Kidney (tissue), 14 donors: ENCODE data around the gene DLGAP3. TPM values are rescaled to one million over a fixed set of nuclear protein-coding genes. Genes with fewer than 3 reads are reported as not detected.

Experiments
- DNase-seq, 5 donors: peaks; one replicate each; pipeline ENCODE4 v3.0.0-alpha.2; 2013 to 2020
- FAIRE-seq: peaks from 2 replicates; lab custom pipeline; 2012; peaks lifted over from hg19 to GRCh38; lab: Jason Lieb, UNC
- H3K27ac ChIP-seq, 2 donors: one replicate each; pipeline ENCODE4 v1.7.0; 2013; ENCODE audit warnings: low read depth in 2 of 2, low read length in 2 of 2, inconsistent platforms in 1 of 2
- H3K27me3 ChIP-seq: one replicate; pipeline ENCODE4 v1.7.1; 2013; ENCODE audit warnings: low read length, inconsistent platforms; ENCODE audit not compliant: control insufficient read depth, insufficient read depth
- H3K36me3 ChIP-seq, 3 donors: one replicate each; pipeline versions ENCODE4 v1.7.0 to v1.7.1; 2013; ENCODE audit warnings: low read length in 3 of 3, control low read depth in 1 of 3, inconsistent platforms in 1 of 3; ENCODE audit not compliant: insufficient read depth in 3 of 3, control insufficient read depth in 2 of 3
- H3K4me1 ChIP-seq, 3 donors: one replicate each; pipeline versions ENCODE4 v1.7.0 to v1.7.1; 2013; ENCODE audit warnings: low read length in 3 of 3, inconsistent platforms in 1 of 3, low read depth in 1 of 3; ENCODE audit not compliant: control insufficient read depth in 2 of 3, insufficient read depth in 2 of 3
- H3K4me3 ChIP-seq, 3 donors: one replicate each; pipeline versions ENCODE4 v1.7.0 to v1.8.1; 2013; ENCODE audit warnings: low read length in 3 of 3, control low read depth in 1 of 3, inconsistent platforms in 1 of 3
- H3K9ac ChIP-seq, 3 donors: one replicate each; pipeline versions ENCODE4 v1.7.0 to v1.7.1; 2013; ENCODE audit warnings: low read length in 3 of 3, control low read depth in 1 of 3, inconsistent platforms in 1 of 3
- H3K9me3 ChIP-seq, 3 donors: one replicate each; pipeline versions ENCODE4 v1.7.0 to v1.7.1; 2013; ENCODE audit warnings: low read length in 3 of 3, control low read depth in 1 of 3, inconsistent platforms in 1 of 3; ENCODE audit not compliant: control insufficient read depth in 2 of 3, insufficient read depth in 1 of 3
- CTCF ChIP-seq: IDR thresholded peaks from 3 replicates; pipeline ENCODE4 v1.5.1; 2012; ENCODE audit warnings: mild to moderate bottlenecking, moderate library complexity, borderline replicate concordance; ENCODE audit not compliant: insufficient read depth; ENCODE audit errors: extremely low read depth
- intact Hi-C: fragments of 100-400 bp; cut with DNase I; formaldehyde crosslinking; loops from one replicate; pipeline ENCODE4 v1.11.1; 2022
- polyA plus RNA-seq: library from polyadenylated mRNA; stranded (reverse); fragments of 350-450 nt; fragmentation: Illumina TruSeq; extraction: RNeasy Lipid Tissue Mini Kit (QIAGEN cat#74804); gene quantifications from one replicate; pipeline ENCODE4 v1.2.3, GENCODE V29; 2014; ENCODE audit warnings: low read depth, low replicate concordance; ENCODE audit not compliant: insufficient read depth
- total RNA-seq: library from RNA; stranded (reverse); fragmentation: NEBNext Ultra II Directional; extraction: Animal tissue kit (Norgen Biotek cat#: 25700); gene quantifications from one replicate; pipeline ENCODE4 v1.2.1, GENCODE V29; 2021
- donor health status: control.
- donor health status: control.
- donor health status: control.
- donor health status: control.
- donor health status: control.
- donor health status: DM: yes; HTN: yes; CAD: no.
- donor health status: Normal renal cell carcinoma (clear cell type).

DLGAP3 gene
- total and polyA plus RNA-seq, 2 donors from 2014 or later: 0.71 to 1.0 TPM

- Histone ChIP-seq H3K9ac (no peak overlapping the region), H3K36me3 (no peaks in the 10 kb centered on the region), H3K27ac (no peak overlapping the region), H3K4me3 (no peak overlapping the region), H3K9me3 (no peaks in the 10 kb centered on the region), H3K4me1 (no peaks in the 10 kb centered on the region), H3K27me3 (no peaks in the 10 kb centered on the region)
- FAIRE-seq (no peak), DNase-seq (no peak)
- intact Hi-C loops: no loop called here
- no peak for TF ChIP-seq CTCF
Observed at GRCh38 chr1:34874296-34874952, 55.0 kb downstream of the DLGAP3 start.

- no peak for FAIRE-seq
- peaks cover 0 to 2% (median 0%) of the 10 kb centered on the region in 3 donors for H3K4me1 ChIP-seq
- no peak overlapping the region for H3K4me3 ChIP-seq
- no peaks in the 10 kb centered on the region for H3K36me3 ChIP-seq
- intact Hi-C loops: no loop called here
- DNase-seq: no peak
- H3K27me3 ChIP-seq: no peaks in the 10 kb centered on the region
- H3K9ac ChIP-seq: no peak overlapping the region
- no peaks in the 10 kb centered on the region for H3K9me3 ChIP-seq
- H3K27ac ChIP-seq: no peak overlapping the region
- TF ChIP-seq CTCF: no peak
Observed at GRCh38 chr1:34872133-34872503, 57.3 kb downstream of the DLGAP3 start.

- no peak for DNase-seq
- Histone ChIP-seq H3K36me3 (no peaks in the 10 kb centered on the region), H3K27me3 (no peaks in the 10 kb centered on the region), H3K9me3 (no peaks in the 10 kb centered on the region), H3K9ac (no peak overlapping the region), H3K27ac (no peak overlapping the region), H3K4me1 (peaks cover 0 to 2% (median 0%) of the 10 kb centered on the region in 3 donors), H3K4me3 (no peak overlapping the region)
- FAIRE-seq: no peak
- TF ChIP-seq CTCF: no peak
- intact Hi-C loops: no loop called here
Observed at GRCh38 chr1:34871443-34872132, 57.9 kb downstream of the DLGAP3 start.
